K562 (cell line): Measurements from ENCODE around the gene SFMBT2. TPM values are rescaled to one million over a fixed set of nuclear protein-coding genes. Genes with fewer than 3 reads are reported as not detected.

ENCODE experiments used
- CC2D1A ChIP-seq: fragments of 450-650 bp; IDR thresholded peaks from 2 replicates; pipeline ENCODE4 v1.6.1; 2017; ENCODE audit warnings: mild to moderate bottlenecking
- EGR1 ChIP-seq: fragments of 450-650 bp; conservative IDR thresholded peaks from 2 replicates; pipeline ENCODE4 v1.6.1; 2017; ENCODE audit warnings: mild to moderate bottlenecking
- ELF1 ChIP-seq: fragments of 200-800 bp; sonication (Bioruptor generic); IDR thresholded peaks from 2 replicates; pipeline ENCODE4 v1.6.1; 2016; ENCODE audit warnings: missing genetic modification characterization, missing compliant biosample characterization
- FOSL1 ChIP-seq: fragments of 200-800 bp; sonication (Bioruptor generic); conservative IDR thresholded peaks from 2 replicates; pipeline ENCODE4 v1.6.1; 2016; ENCODE audit warnings: missing genetic modification characterization, missing compliant biosample characterization
- GATA2 ChIP-seq: sonication (generic); formaldehyde crosslinking; IDR thresholded peaks from 2 replicates; pipeline ENCODE4 v1.4.0; 2020; ENCODE audit warnings: mild to moderate bottlenecking, missing genetic modification reagents
- MLX ChIP-seq, 2 experiments: fragments of 450-650 bp in 1 of 2; sonication (generic) in 1 of 2; formaldehyde crosslinking; conservative IDR thresholded peaks; 2 replicates each; pipeline versions ENCODE4 v1.4.0 to v1.8.1; 2020 to 2022; ENCODE audit warnings: mild to moderate bottlenecking in 1 of 2, missing genetic modification reagents in 1 of 2
- PHF20 ChIP-seq: fragments of 450-650 bp; IDR thresholded peaks from 2 replicates; pipeline ENCODE4 v1.6.1; 2018; ENCODE audit not compliant: partially characterized antibody
- ZFX ChIP-seq: sonication (generic); formaldehyde crosslinking; IDR thresholded peaks from 2 replicates; pipeline ENCODE4 v1.8.0; 2022; ENCODE audit warnings: mild to moderate bottlenecking, missing genetic modification reagents, moderate library complexity
- ZNF146 ChIP-seq: IDR thresholded peaks from one replicate; pipeline ENCODE4 v1.6.1; 2018; ENCODE audit warnings: missing compliant biosample characterization; ENCODE audit not compliant: unreplicated experiment
- ZNF445 ChIP-seq: fragments of 250-450 bp; sonication (Bioruptor Pico); IDR thresholded peaks from 2 replicates; pipeline ENCODE4 v1.4.0; 2020; ENCODE audit warnings: low read depth, mild to moderate bottlenecking, moderate library complexity
- ZNF699 ChIP-seq: fragments of 250-450 bp; sonication (Bioruptor Pico); IDR thresholded peaks from 2 replicates; pipeline ENCODE4 v1.8.0; 2021; ENCODE audit warnings: mild to moderate bottlenecking, moderate library complexity; ENCODE audit not compliant: insufficient replicate concordance
- polyA plus RNA-seq, 8 experiments: library from polyadenylated mRNA; depleted of rRNA in 4 of 8; stranded (reverse) in 5 of 8; unstranded in 3 of 8; fragments of >200 nt; fragmentation: Nextera tagmentation in 2 of 8; fragmentation: Illumina TruSeq in 1 of 8; extraction: Ambion mirVana in 2 of 8; extraction: Trizol in 1 of 8; gene quantifications; 2 replicates each; pipeline versions ENCODE4 v1.2.1 to v1.2.3, GENCODE V29; 2011 to 2014; ENCODE audit warnings: inconsistent platforms in 1 of 8, missing spikeins in 1 of 8
- total RNA-seq, 7 experiments: library from RNA; depleted of rRNA in 6 of 7; stranded (reverse); fragments of >200 nt in 6 of 7; fragmentation: Illumina TruSeq in 2 of 7; extraction: Trizol in 2 of 7; gene quantifications; 2 replicates each; pipeline versions ENCODE4 v1.2.1 to v1.2.3, GENCODE V29; 2011 to 2021; ENCODE audit warnings: low replicate concordance in 1 of 7
- TF ChIP-seq, protein P1 (sequence below), 2 experiments: fragments of 450-650 bp; conservative IDR thresholded peaks; 2 replicates each; pipeline ENCODE4 v1.6.1; 2017; ENCODE audit warnings: mild to moderate bottlenecking in 2 of 2, moderate library complexity in 2 of 2
- TF ChIP-seq, protein P2 (sequence below): fragments of 450-650 bp; IDR thresholded peaks from 2 replicates; pipeline ENCODE4 v1.6.1; 2016
- TF ChIP-seq, protein P3 (sequence below): sonication (generic); formaldehyde crosslinking; IDR thresholded peaks from 2 replicates; pipeline ENCODE4 v1.9.0; 2022; ENCODE audit warnings: mild to moderate bottlenecking, missing genetic modification reagents

Gene SFMBT2
- total and polyA plus RNA-seq, 9 of the 15 experiments (the other 6 are each of a cell fraction or from before 2014, with no cell fraction given) = 1.2 to 13.6 (median 7.6) TPM

DNA sequence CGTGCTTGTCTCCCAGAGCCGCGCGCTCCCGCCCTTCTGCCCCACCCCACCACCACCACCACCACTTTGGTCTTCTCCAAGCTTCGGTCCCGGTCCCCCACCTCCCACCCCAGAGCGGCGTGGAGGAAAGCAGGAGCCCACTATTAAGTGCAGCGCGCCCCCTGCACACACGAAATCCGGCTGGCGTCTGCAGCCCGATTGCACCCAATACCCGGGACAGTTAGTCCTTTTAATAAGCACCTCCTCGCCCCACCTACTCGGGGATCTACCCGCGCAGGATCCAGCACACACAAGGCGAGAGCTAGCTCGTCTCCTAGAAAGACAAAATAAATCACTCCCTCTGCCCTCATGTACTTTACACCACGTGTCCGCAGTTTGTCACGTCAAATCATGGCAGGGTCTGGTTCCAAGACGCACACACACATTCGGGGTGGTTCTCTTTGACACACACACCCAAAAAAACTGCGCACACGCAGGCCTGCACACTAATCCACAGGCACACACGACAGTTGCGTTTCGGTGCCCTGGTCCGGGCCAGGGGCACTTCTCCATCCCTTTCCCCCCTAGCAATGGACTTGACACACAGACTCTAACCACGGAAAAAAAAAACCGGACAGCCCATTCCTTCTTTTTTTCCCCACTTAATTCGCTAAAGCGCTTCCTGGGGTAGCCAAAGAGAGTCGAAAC is 1.6 kb downstream of the SFMBT2 start (continued):
- TF ChIP-seq GATA2 (CRISPR knock-in tag) (no peak), ZNF445 (CRISPR knock-in tag) (no peak), ZFX (CRISPR knock-in tag) (peak; percentile 26; the same call in 1 of the 2 replicates), EGR1 (no peak), MLX (CRISPR knock-in tag; conservative IDR thresholded peaks at IDR 0.05) (no peak), PHF20 (no peak), CC2D1A (0 out of 2 replicates have a peak, but pooled peaks have one; percentile 37), FOSL1 (tag) (no peak), ZNF146 (no peak), ZNF699 (no peak), ELF1 (no peak)
- TF ChIP-seq, protein P1, sequence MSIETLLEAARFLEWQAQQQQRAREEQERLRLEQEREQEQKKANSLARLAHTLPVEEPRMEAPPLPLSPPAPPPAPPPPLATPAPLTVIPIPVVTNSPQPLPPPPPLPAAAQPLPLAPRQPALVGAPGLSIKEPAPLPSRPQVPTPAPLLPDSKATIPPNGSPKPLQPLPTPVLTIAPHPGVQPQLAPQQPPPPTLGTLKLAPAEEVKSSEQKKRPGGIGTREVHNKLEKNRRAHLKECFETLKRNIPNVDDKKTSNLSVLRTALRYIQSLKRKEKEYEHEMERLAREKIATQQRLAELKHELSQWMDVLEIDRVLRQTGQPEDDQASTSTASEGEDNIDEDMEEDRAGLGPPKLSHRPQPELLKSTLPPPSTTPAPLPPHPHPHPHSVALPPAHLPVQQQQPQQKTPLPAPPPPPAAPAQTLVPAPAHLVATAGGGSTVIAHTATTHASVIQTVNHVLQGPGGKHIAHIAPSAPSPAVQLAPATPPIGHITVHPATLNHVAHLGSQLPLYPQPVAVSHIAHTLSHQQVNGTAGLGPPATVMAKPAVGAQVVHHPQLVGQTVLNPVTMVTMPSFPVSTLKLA (conservative IDR thresholded peaks at IDR 0.05) = peak; percentile 74 to 85
- TF ChIP-seq, protein P2, sequence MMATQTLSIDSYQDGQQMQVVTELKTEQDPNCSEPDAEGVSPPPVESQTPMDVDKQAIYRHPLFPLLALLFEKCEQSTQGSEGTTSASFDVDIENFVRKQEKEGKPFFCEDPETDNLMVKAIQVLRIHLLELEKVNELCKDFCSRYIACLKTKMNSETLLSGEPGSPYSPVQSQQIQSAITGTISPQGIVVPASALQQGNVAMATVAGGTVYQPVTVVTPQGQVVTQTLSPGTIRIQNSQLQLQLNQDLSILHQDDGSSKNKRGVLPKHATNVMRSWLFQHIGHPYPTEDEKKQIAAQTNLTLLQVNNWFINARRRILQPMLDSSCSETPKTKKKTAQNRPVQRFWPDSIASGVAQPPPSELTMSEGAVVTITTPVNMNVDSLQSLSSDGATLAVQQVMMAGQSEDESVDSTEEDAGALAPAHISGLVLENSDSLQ = peak; percentile 60
- TF ChIP-seq, protein P3, sequence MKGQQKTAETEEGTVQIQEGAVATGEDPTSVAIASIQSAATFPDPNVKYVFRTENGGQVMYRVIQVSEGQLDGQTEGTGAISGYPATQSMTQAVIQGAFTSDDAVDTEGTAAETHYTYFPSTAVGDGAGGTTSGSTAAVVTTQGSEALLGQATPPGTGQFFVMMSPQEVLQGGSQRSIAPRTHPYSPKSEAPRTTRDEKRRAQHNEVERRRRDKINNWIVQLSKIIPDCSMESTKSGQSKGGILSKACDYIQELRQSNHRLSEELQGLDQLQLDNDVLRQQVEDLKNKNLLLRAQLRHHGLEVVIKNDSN (CRISPR knock-in tag) = peak; percentile 81
